G401 (cell line): Measurements from ENCODE around the gene CHD9. TPM values are rescaled to one million over a fixed set of nuclear protein-coding genes. Genes with fewer than 3 reads are reported as not detected.

Experiments
- DNase-seq: peaks from one replicate; pipeline ENCODE4 v3.0.0-alpha.2; 2015; ENCODE audit warnings: low spot score
- in situ Hi-C: cut with HindIII; loops from 2 replicates; pipeline ENCODE4 v1.10.0; 2016; ENCODE audit warnings: low sequenced_read_pairs, mixed read lengths
- total RNA-seq: library from RNA; depleted of rRNA; stranded (reverse); fragments of >200 nt; shearing (Covaris generic); gene quantifications from 2 replicates; pipeline ENCODE4 v1.2.3, GENCODE V29; 2014

CHD9 gene
- total RNA-seq, 1 experiment from 2014 or later = 31.1 TPM

GRCh38 chr16:53087101-53087500 lies 32.3 kb downstream of the CHD9 start:
- peak; percentile 54 for DNase-seq
- in situ Hi-C loops = no loop called here

GRCh38 chr16:53089434-53090285 lies 34.9 kb downstream of the CHD9 start:
- in situ Hi-C loops = no loop called here
- DNase-seq = peak; percentile 62

- in situ Hi-C loops = no loop called here
- DNase-seq = no peak
Observed at GRCh38 chr16:53090286-53090590, 35.4 kb downstream of the CHD9 start.

DNA sequence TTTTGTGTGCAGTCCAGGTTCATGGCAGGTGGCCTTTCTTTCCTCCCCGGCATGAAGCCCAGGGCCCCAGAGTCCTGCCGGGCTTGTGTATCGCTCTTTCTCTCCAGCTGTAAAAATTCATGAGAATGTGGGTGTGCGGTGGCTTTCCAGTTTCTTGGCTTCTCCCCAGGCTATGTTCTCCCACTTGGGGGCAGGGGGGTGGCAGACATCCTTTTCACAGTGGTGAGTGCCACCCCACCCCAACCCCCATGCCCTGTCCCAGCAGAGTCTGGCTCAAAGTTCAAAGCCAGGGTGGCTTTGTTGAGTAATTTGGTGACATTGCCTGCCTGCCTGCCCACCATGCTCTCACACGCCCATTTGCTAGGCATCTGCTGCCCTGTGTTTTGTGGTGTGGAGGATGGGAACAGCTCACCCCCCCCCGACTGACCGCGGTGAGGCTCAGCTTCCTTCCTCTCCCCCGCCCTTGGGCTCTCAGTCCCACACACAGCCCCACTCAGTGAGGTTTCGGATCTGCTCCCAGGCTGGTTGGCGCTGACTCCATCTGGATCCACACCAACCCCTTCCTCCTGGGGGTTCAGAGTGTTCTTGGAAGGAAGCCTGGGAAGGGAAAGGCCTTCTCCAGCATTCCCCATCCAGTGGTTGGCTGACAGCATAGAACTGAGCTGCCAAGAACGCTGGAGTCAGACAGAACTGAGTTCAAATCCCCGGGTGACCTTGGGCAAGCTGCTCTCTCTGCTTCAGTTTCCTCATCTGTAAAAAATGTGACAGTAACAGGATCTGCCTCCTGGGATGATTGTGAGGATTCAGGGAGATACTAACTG lies 36.0 kb downstream of the CHD9 start:
- in situ Hi-C loops = no loop called here
- DNase-seq = peak; percentile 76

DNA sequence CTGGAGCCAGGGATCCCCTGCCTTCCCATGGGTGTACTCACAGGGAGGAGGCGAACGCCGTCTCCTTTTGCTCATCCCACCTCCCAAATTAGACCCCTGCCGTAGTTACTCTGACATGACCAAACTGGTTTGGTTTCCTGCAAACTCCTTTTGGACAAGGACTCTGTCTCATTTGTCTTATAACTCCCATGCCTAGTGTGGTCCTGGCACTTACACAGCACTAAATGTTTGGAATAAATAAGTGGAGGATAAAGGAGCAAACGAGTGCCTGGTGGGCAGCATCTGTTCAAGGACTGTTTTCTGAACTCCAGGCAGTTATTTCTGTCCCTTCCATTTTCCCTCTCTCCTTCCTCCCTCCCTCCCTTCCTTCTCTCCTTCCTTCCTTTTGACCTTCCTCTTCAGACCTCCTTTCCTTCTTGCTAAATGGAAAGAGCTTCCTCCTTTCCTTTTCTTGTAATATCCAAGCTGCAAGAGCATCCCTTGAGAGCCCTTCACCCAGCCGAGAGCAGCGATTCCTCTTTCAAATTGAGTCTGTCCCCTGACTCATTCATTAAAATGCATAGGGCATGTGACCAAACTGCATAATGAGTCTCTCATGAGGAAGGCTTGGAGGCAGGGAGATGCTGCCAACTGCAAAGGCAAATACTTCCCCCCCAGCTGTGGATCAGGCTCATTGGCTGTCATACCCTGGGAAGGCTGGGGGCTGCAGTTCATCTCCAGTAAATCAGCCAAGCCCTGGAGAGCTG lies 36.8 kb downstream of the CHD9 start:
- in situ Hi-C loops = no loop called here
- peak; percentile 55 for DNase-seq

DNA sequence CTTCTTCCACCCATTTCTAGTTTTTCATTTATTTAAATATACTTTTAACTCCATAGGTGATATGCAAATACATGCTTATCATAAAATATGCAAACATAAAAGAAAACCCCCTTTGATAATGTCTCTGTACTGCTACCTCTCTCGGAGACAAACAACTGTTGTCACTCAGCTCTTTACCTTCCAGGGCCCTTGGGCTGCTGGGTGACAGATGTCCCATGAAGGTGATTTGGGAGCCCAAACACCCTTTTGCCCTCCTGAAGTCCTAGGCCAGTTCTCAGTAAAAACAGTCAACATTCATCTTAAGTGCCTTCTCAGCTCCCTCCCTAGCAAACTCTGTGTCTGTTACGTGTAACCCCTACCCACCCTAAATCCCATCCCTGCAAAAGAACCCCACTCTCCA lies 37.5 kb downstream of the CHD9 start:
- in situ Hi-C loops = no loop called here
- no peak for DNase-seq

GRCh38 chr16:53093162-53093744 lies 38.5 kb downstream of the CHD9 start:
- in situ Hi-C loops = no loop called here
- no peak for DNase-seq

DNA sequence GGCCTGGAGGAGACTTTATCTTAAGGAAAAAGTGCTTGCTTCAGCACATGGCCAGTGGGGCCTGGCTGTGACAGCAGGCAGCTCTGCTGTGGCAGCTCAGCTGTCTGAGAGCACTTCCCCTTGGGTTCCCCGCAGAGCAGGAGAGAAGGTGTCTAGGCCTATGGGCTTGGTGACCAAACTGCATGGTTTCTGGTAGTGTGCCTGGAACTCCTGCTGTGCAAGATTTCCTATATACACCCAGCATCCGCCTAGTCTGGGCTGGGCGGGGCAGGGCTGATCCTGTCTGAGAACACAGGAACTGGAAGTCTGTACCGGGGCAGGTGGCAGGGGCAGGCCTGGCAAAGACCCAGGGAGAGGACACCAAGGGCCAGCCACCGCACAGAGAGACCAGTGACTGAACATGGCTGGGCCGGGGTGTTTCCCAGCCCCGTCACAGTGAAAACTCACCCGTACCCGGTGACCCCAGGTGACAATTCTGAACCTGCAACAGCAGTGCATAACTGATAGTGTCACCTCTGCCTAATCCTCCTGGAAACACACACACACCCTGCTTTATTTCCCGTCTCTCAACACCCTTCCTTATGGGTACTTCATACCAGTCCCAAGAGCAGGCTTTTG lies 39.3 kb downstream of the CHD9 start:
- in situ Hi-C loops = no loop called here
- DNase-seq = no peak

GRCh38 chr16:53097190-53097589 lies 42.4 kb downstream of the CHD9 start:
- no peak for DNase-seq
- in situ Hi-C loops = no loop called here

- in situ Hi-C loops = no loop called here
- DNase-seq = no peak
Observed at GRCh38 chr16:53098526-53099317, 43.9 kb downstream of the CHD9 start.

DNA sequence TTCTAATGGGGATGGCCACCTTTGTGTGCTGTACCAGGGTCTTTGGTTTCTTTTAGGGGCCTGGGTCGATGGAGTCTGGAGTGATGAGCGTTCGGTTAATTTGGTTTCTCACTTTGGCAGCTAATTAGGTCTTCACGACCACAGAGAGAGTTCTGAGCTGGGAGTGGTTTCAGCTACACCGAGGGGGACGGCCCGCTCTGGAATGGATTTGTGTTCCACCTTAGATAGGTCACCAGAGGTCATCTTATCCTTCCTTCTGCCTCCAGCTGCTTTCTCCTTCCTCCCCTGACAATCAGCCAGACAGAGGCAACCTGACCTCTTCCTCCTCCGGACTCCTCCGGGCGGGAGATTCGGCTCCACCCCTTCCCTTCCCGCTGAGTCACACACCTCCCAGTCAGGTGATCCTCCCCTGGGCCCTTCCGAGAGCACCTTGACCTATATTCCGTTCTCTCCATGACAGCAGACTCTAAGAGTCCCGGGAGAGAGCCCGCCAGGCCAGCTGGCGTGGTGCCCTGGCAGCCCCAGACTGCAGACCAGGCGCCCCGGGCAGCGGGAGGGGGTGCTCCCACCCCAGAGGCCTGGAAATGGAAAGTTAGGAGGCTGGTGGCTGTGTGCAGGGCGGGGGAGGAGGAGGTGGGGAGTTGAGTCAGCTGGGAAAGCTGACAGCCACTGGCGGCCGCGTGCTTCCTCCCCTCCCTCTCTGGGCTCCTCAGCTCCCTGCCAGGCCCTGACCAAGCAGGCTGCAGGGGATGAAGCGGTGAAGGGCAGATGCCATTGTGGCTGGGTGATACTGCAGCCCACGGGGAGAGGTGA lies 44.7 kb downstream of the CHD9 start:
- in situ Hi-C loops = no loop called here
- peak; percentile 79 for DNase-seq

DNA sequence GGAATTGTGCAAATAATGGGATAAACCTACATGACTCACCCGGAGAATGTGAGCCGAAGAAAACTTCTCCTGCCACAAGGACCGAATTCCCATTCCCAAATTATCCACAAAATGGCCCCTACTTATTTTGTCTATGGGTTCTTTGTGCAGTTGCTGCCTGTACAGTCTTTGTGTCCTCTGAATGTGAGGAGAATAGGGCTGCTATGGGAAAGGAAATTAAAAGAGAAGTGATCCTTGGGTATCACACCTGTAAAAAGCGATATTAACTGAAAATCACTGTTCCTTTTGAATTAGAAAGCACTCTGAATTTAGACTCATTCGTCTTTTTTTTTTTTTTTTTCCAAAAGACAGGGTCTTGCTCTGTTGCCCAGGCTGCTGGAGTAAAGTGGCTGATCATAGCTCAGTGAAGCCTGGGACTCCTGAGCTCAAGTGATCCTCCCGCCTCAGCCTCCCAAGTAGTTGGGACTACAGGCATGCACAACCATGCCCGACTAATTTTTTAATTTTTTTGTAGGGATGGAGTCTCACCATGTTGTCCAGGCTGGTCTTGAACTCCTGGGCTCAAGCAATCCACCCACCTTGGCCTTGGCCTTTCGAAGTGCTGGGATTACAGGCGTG lies 45.4 kb downstream of the CHD9 start:
- in situ Hi-C loops = no loop called here
- no peak for DNase-seq

GRCh38 chr16:53100889-53101288 lies 46.1 kb downstream of the CHD9 start:
- no peak for DNase-seq
- in situ Hi-C loops = no loop called here

DNA sequence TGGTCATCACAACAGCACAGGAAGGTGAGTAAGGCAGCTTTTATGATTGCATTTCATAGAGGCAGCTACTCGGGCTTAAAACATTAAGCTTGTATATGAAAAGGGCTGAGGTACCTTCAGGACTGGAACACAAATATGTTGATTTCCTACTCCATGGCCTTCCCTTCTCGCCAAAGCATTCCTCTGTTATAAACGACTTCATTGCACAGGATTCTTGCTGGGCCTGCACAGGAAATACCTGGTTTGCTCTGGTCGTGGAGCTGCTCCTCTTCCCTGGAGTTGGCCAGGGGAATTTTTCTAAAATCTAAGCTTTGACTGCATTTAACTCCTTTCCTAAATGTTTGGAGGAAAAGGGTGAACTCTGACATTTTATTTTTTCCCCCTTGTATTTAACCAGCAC lies 49.0 kb downstream of the CHD9 start:
- in situ Hi-C loops = no loop called here

GRCh38 chr16:53105565-53105964 lies 50.8 kb downstream of the CHD9 start:
- no peak for DNase-seq
- in situ Hi-C loops = no loop called here

More for the DNA sequence above, 49.0 kb downstream of the CHD9 start:
- DNase-seq = no peak

DNA sequence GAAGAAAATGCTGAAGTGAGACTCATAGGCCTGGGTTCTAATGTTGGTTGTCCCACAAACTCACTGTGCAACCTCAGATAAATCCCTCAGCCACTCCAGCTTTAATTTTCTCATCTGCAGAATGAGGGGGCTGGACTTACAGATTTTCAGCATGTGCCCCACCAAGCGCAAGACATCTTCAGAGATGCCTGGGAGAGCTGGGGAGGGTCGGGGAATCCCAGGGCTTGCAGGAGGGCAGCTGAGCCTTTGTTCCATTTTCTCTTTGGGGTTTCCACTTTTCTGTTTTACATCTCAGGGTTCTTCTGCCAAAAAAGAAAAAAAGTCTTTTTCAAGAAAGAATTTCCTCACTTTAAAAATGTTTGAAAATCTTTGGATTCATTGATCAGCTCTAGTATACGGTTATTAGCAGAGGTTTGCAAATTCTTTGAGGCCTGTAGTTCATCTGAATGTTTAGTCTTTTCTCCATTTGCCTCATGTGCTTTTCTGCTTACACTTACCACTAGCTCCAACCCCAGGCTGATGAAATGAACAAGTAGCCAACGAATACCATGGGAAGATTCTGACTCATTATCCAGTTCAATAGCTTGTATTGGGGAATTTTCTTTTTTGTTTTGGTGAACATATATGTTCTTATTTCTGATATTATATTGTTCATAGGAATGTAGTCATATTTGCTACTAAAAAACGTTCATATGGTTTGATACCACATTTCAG lies 56.4 kb downstream of the CHD9 start:
- in situ Hi-C loops = no loop called here

GRCh38 chr16:53112015-53112414 lies 57.2 kb downstream of the CHD9 start:
- DNase-seq = no peak

More for the DNA sequence above, 56.4 kb downstream of the CHD9 start:
- no peak for DNase-seq

More at GRCh38 chr16:53112015-53112414, 57.2 kb downstream of the CHD9 start:
- in situ Hi-C loops = no loop called here
